Upper lobe of right lung (tissue), 1 donor: ENCODE data around the gene UPK3BL2. TPM values are rescaled to one million over a fixed set of nuclear protein-coding genes. Genes with fewer than 3 reads are reported as not detected.
A peak's percentile ranks its signal among the peaks of the same experiment; 100 is the strongest.
"Not testable (repeated sequence)": the region's sequence is repeated elsewhere in the genome, so short reads cannot be mapped to it uniquely, and the experiment has no call there.

Experiments
- ATAC-seq: fragments of 200-7000 bp; cut with Tn5 transposase; one replicate; pipeline ENCODE4 v1.9.1; 2020; ENCODE audit warnings: mild to moderate bottlenecking, moderate library complexity
- DNase-seq: peaks from one replicate; pipeline ENCODE4 v3.0.0-alpha.2; 2020
- H3K27ac ChIP-seq: fragments of 200-600 bp; one replicate; pipeline ENCODE4 v1.8.0; 2022
- H3K27me3 ChIP-seq: fragments of 200-600 bp; one replicate; pipeline ENCODE4 v1.8.0; 2022; ENCODE audit warnings: mild to moderate bottlenecking
- H3K36me3 ChIP-seq: fragments of 200-600 bp; one replicate; pipeline ENCODE4 v1.8.0; 2022
- H3K4me1 ChIP-seq: fragments of 200-600 bp; one replicate; pipeline ENCODE4 v1.8.0; 2022
- H3K4me3 ChIP-seq: fragments of 200-600 bp; one replicate; pipeline ENCODE4 v1.8.0; 2022; ENCODE audit warnings: mild to moderate bottlenecking
- H3K9me3 ChIP-seq: fragments of 200-600 bp; one replicate; pipeline ENCODE4 v1.8.0; 2022
- intact Hi-C: fragments of 100-400 bp; cut with DNase I; formaldehyde crosslinking; loops from one replicate; pipeline ENCODE4 v1.11.0; 2022
- long read RNA-seq: library from polyadenylated mRNA; unstranded; transcript quantifications from one replicate; pipeline ENCODE4 v2.0.0, GENCODE V29; 2021
- total RNA-seq: library from RNA; stranded (reverse); fragmentation: NEBNext Ultra II Directional; extraction: Animal tissue kit (Norgen Biotek cat#: 25700); gene quantifications from one replicate; pipeline ENCODE4 v1.2.1, GENCODE V29; 2021
- donor health status: DM: no; HTN: yes; CAD: no; lungs with severe emphysema.

Gene UPK3BL2, protein sequence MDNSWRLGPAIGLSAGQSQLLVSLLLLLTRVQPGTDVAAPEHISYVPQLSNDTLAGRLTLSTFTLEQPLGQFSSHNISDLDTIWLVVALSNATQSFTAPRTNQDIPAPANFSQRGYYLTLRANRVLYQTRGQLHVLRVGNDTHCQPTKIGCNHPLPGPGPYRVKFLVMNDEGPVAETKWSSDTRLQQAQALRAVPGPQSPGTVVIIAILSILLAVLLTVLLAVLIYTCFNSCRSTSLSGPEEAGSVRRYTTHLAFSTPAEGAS
- total RNA-seq = 19.3 TPM
- long read RNA-seq = 0 reads

DNA sequence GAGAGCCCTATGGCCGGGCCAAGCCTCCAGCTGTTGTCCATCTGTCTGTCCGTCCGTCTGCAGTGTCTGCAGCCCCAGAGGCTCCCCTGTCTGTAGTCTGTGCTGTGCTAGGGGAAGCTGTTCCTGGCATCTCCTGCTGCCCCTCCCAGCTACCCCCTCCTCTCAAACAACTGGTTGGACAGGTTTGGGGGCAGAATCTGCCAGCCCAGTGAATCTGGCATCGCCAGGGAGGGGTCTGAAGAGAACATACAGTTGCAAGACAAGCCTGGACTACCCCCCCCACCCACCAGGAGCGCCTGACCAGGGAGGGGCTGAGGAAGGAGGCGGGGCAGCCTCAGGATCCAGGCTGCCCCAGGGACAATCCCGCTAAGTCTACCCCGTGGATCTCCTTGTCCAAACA, at the start of gene UPK3BL2:
Gene UPK3BL2 (minus strand): TSS at position 101 of the 400 bp plus-strand sequence. CDS start 60 bp downstream, at position 41.
- DNase-seq, H3K4me1 ChIP-seq, H3K27ac ChIP-seq, H3K4me3 ChIP-seq, H3K27me3 ChIP-seq, H3K9me3 ChIP-seq, intact Hi-C loops, H3K36me3 ChIP-seq: not testable (repeated sequence)
- ATAC-seq = peak; percentile 31

DNA sequence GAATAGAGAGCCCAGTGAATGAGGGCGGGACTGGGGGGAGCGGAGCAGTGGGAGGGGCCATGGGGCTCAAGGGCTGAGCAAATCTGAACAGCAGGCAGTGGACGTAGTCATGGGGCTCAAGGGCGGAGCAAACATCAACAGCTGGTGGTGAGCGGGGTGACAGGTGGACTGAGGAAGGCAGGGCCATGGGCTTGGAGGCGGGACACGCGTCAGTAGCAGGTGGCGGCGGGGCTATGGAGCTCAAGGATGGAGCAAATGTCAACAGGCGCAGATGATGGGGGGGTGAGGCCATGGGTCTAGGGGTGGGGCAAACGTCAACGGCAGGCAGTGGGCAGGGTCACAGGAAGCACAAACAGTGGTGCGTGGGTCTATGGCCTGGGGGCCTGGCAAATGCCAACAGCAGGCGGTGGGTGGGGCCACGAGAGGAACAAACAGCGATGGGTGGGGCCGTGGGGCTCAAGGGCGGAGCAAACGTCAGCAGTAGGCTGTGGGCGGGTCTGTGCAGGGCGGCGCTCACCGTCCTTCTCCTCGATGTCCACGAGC, 49.1 kb upstream of the UPK3BL2 start:
- H3K9me3 ChIP-seq, H3K36me3 ChIP-seq, H3K4me3 ChIP-seq, H3K4me1 ChIP-seq, H3K27me3 ChIP-seq, H3K27ac ChIP-seq, intact Hi-C loops: not testable (repeated sequence)
- peak; percentile 92 for DNase-seq
- peak; percentile 86 for ATAC-seq

DNA sequence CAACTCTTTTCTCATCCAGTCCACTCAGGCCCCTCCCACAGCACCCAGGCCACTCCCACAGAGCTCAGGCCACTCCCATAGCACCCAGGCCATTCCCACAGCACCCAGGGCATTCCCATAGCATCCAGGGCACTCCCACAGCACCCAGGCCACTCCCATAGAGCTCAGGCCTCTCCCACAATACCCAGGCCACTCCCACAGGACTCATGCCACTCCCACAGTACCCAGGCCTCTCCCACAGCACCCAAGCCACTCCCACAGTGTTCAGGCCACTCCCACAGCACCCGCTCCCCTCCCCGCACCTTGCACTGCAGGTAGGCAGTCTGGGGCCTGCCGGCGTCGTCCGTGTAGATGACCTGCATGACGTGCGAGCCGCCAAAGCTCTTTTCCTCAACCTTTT, 46.4 kb upstream of the UPK3BL2 start:
- H3K9me3 ChIP-seq, H3K36me3 ChIP-seq, H3K4me3 ChIP-seq, DNase-seq, intact Hi-C loops, H3K27me3 ChIP-seq, H3K4me1 ChIP-seq, H3K27ac ChIP-seq: not testable (repeated sequence)
- ATAC-seq = peak; percentile 71

DNA sequence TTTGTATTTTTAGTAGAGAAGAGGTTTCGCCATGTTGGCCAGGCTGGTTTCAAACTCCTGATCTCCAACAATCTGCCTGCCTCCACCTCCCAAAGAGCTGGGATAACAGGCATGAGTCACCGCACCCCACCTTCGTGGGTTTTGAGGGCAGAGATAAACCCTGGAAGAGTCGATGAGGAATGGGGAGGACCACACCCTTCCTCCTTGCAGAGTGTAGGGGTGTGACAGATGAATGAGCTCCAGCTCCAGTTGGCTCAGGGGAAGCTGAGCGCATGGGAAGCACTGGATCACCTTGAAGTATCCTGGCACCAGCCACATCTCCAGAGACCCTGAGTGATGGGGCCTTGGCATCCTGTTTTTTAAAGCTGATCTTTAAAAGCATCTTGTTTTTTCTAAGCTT, 40.0 kb upstream of the UPK3BL2 start:
- intact Hi-C loops, H3K4me3 ChIP-seq, ATAC-seq, H3K36me3 ChIP-seq, H3K4me1 ChIP-seq, H3K27me3 ChIP-seq, H3K27ac ChIP-seq, DNase-seq, H3K9me3 ChIP-seq: not testable (repeated sequence)

DNA sequence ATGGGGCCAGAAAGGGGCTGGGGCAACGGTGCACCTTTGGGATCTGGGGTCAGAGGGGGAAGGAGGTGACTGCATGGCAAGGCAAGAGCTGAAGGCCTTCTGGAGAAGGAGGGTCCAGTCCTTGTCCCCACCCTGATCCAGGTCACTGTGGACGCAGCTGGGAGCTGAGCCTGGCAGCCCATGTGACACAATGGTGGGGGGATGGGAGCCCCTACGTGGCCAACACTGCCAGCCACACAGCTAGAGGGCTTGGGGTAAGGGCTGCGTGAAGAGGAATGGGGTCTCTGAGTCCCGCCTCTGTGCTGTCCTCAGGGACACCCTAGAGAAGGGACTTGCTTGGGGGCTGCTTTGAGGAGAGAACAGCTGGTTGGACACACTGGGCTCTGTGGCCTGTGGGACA, 38.2 kb upstream of the UPK3BL2 start:
- ATAC-seq, intact Hi-C loops, H3K9me3 ChIP-seq, H3K27me3 ChIP-seq, DNase-seq, H3K4me3 ChIP-seq, H3K27ac ChIP-seq, H3K36me3 ChIP-seq, H3K4me1 ChIP-seq: not testable (repeated sequence)

DNA sequence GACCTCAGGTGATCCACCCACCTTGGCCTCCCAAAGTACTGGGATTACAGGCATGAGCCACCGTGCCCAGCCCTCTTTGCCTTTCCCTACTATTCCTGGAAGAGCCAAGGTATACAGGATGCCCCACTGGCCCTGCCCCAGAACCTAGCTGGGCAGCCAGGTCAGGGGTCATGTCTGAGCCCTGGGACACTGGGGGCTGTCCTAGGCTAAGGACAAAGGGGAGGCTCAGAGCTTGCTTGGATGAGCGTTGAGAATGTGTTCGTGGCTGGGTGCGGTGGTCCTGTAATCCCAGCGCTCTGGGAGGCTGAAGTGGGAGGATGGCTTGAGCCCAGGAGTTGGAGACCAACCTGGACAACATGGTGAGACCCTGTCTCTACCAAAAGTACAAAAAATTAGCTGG, 35.0 kb upstream of the UPK3BL2 start:
- H3K4me1 ChIP-seq, intact Hi-C loops, H3K4me3 ChIP-seq, H3K27ac ChIP-seq, H3K9me3 ChIP-seq, H3K36me3 ChIP-seq, H3K27me3 ChIP-seq: not testable (repeated sequence)
- ATAC-seq = peak; percentile 31
- peak; percentile 64 for DNase-seq

DNA sequence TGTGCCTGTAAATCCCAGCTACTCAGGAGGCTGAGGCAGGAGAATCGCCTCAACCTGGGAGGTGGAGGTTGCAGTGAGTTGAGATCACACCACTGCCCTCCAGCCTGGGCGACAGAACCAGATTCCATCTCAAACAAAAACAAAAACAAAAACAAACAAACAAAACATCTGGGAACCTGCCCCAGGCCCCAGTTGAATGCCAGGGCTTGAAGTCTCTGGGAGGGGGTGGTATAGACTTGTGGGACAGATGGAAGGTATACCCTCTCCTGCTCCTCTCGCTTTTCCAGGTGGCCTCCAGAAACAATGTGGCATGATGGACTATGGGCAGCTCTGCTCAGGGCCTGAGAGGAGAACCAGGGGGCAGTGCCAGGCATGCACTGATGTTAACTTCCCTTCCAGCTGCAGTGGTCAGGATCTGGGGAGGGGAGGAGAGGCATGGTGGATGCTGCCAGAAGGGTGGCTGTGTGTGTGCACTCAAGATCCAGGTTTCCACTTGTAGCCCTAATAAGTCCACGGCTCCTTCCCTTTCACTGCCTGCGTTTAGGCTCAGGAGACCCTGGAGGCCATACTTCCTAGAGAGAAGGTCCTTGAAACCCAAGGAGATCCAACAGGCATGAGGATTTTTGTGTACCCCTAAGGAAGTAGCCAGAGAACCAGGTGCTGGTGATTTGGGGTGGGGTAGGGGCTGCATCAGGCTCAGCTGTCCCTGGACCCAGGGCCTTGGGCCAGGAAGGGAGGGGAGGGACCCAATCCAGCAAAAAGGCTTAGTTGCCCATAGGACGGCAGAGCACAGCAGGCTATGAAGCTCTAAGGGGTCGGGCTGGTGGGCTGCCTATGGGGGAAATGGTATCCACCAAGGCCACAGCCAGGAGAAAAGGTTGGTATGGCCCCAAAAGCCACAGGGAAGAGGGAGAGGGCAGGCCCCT, 34.1 kb upstream of the UPK3BL2 start:
- H3K4me1 ChIP-seq, H3K36me3 ChIP-seq, intact Hi-C loops, H3K27me3 ChIP-seq, DNase-seq, H3K4me3 ChIP-seq, H3K9me3 ChIP-seq, H3K27ac ChIP-seq: not testable (repeated sequence)
- peak; percentile 3 for ATAC-seq

DNA sequence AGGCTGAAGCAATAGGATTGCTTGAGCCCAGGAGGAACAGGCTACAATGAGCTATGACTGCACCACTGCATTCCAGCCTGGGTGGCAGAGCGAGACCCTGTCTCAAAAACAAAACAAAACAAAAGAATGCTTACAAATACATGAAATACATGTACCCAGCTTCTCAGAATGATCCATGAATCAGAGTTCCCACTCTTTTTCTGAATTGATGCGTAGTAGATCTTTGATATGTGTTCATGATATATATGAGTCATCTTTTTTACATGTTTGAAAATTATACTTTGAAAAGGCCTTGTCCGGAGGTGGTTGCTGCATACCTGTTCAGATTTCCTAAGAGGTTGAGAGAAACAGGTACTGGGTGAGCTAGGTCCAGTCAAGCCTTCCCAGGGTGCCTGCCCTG, 32.9 kb upstream of the UPK3BL2 start:
- H3K36me3 ChIP-seq, intact Hi-C loops, H3K4me1 ChIP-seq, H3K27ac ChIP-seq, H3K4me3 ChIP-seq, H3K27me3 ChIP-seq, H3K9me3 ChIP-seq, DNase-seq, ATAC-seq: not testable (repeated sequence)

DNA sequence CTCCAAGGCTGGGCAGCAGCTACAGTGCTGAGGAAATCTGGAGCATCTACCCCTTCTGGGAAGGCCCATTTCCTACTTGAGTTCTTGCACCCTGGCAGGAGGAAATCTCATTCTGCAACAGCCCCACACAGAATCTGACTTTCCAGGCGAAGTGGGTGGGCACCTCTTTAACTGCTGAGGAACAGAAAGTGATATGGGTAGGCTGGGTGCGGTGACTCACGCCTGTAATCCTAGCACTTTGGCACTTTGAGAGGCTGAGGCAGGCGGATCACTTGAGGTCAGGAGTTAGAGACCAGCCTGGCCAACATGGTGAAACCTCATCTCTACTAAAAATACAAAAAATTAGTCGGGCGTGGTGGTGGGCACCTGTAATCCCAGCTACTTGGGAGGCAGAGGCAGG, 31.1 kb upstream of the UPK3BL2 start:
- ATAC-seq = peak; percentile 3
- H3K9me3 ChIP-seq, intact Hi-C loops, H3K4me1 ChIP-seq, H3K27ac ChIP-seq, H3K27me3 ChIP-seq, H3K36me3 ChIP-seq, DNase-seq, H3K4me3 ChIP-seq: not testable (repeated sequence)
